Sigmoid colon (tissue), 7 donors: ENCODE measurements around the gene RHBDF2. TPM values are rescaled to one million over a fixed set of nuclear protein-coding genes. Genes with fewer than 3 reads are reported as not detected.

Experiments
- DNase-seq: peaks from one replicate; pipeline ENCODE4 v3.0.0-alpha.2; 2019
- H3K27ac ChIP-seq, 4 donors: fragments of 200-600 bp; sonication (generic); one replicate each; pipeline ENCODE4 v1.5.1; 2016 to 2019; ENCODE audit warnings: mild to moderate bottlenecking in 1 of 4
- H3K27me3 ChIP-seq, 3 donors: fragments of 200-600 bp; sonication (generic); one replicate each; pipeline ENCODE4 v1.5.1; 2019; ENCODE audit warnings: mild to moderate bottlenecking in 1 of 3
- H3K36me3 ChIP-seq, 4 donors: fragments of 200-600 bp; sonication (generic); one replicate each; pipeline ENCODE4 v1.5.1; 2016 to 2019
- H3K4me1 ChIP-seq, 4 donors: fragments of 200-600 bp; sonication (generic); one replicate each; pipeline ENCODE4 v1.5.1; 2017 to 2019
- H3K4me3 ChIP-seq, 4 donors: fragments of 200-600 bp; sonication (generic); one replicate each; pipeline ENCODE4 v1.5.1; 2017 to 2019; ENCODE audit warnings: mild to moderate bottlenecking in 2 of 4, moderate library complexity in 1 of 4
- H3K9me3 ChIP-seq, 4 donors: fragments of 200-600 bp in 3 of 4; sonication (generic) in 3 of 4; one replicate each; pipeline versions ENCODE4 v1.5.1 to v1.6.1; 2013 to 2019
- CTCF ChIP-seq, 4 experiments: fragments of 450-650 bp in 3 of 4; fragments of 200-600 bp in 1 of 4; IDR thresholded peaks; one replicate each; pipeline ENCODE4 v1.5.1; 2016 to 2019; ENCODE audit warnings: antibody characterized with exemption in 4 of 4, mild to moderate bottlenecking in 3 of 4, moderate library complexity in 2 of 4
- EP300 ChIP-seq, 4 donors: sonication (generic); formaldehyde crosslinking; IDR thresholded peaks; one replicate each; pipeline ENCODE4 v1.6.1; 2017; ENCODE audit warnings: antibody characterized with exemption in 4 of 4
- POLR2A ChIP-seq, 2 donors: fragments of 450-650 bp; IDR thresholded peaks; one replicate each; pipeline ENCODE4 v1.6.1; 2016; ENCODE audit warnings: antibody characterized with exemption in 2 of 2, mild to moderate bottlenecking in 2 of 2, moderate library complexity in 2 of 2
- POLR2AphosphoS5 ChIP-seq, 4 donors: sonication (generic); formaldehyde crosslinking; IDR thresholded peaks; one replicate each; pipeline ENCODE4 v1.6.1; 2017; ENCODE audit warnings: antibody characterized with exemption in 4 of 4
- WGBS, 2 donors: extraction: QIAGEN DNeasy Blood & Tissue Kit; methylation state at CpG; one replicate each; pipeline ENCODE4 v1.1.7; 2013; 5-methylcytosine and 5-hydroxymethylcytosine counted together
- intact Hi-C: fragments of 100-400 bp; cut with DNase I; formaldehyde crosslinking; loops from one replicate; pipeline ENCODE4 v1.15.1; 2023
- polyA plus RNA-seq, 3 donors: library from polyadenylated mRNA; stranded (reverse); fragments of 200-250 nt; gene quantifications; one replicate each; pipeline ENCODE4 v1.2.3, GENCODE V29; 2013
- total RNA-seq, 4 donors: library from RNA; depleted of rRNA; stranded (reverse); fragments of >200 nt; gene quantifications; one replicate each; pipeline ENCODE4 v1.1.0, GENCODE V29; 2016
- donor health status: healthy with polysubstance abuse.
- donor health status: Bipolar disorder and iron deficiency.
- donor health status: healthy.

The RHBDF2 gene
- total and polyA plus RNA-seq, 7 donors: 1.2 to 35.7 (median 11.1) TPM

- Histone ChIP-seq H3K27me3 (no peaks in the 10 kb centered on the region), H3K36me3 (no peaks in the 10 kb centered on the region), H3K4me1 (peaks cover 0 to 39% (median 32%) of the 10 kb centered on the region in 4 donors), H3K9me3 (no peaks in the 10 kb centered on the region), H3K4me3 (peak overlapping the region; percentile 4 to 61 (median 52)), H3K27ac (peak overlapping the region; percentile 73 to 78 (median 76))
- no peak for TF ChIP-seq POLR2AphosphoS5 (IDR thresholded peaks at IDR 0.05)
- no peak for TF ChIP-seq CTCF (IDR thresholded peaks at IDR 0.05)
- no peak for TF ChIP-seq POLR2A (IDR thresholded peaks at IDR 0.05)
- TF ChIP-seq EP300 (IDR thresholded peaks at IDR 0.05): no peak
- DNase-seq: no peak
- intact Hi-C loops: no loop called here
- WGBS, 2 donors: 1 to 14% methylated on average over 10 of the region's 10 CpGs
These were observed 541 bp downstream of the RHBDF2 start for GRCh38 chr17:76500747-76501017.

- Histone ChIP-seq H3K4me3 (peak overlapping the region; percentile 4 to 61 (median 52)), H3K4me1 (peaks cover 0 to 39% (median 32%) of the 10 kb centered on the region in 4 donors), H3K9me3 (no peaks in the 10 kb centered on the region), H3K36me3 (no peaks in the 10 kb centered on the region), H3K27ac (peak overlapping the region; percentile 73 to 78 (median 76)), H3K27me3 (no peaks in the 10 kb centered on the region)
- DNase-seq: no peak
- WGBS, 2 donors: 23 to 48% methylated on average over 17 of the region's 17 CpGs
- TF ChIP-seq CTCF (IDR thresholded peaks at IDR 0.05) (no peak), POLR2AphosphoS5 (IDR thresholded peaks at IDR 0.05) (peak in 1 of 4 donors; percentile 11)
- intact Hi-C loops: no loop called here
These were observed 1.0 kb downstream of the RHBDF2 start for GRCh38 chr17:76500074-76500746.

GRCh38 chr17:76499267-76499667, 2.0 kb downstream of the RHBDF2 start:
- no peaks in the 10 kb centered on the region for H3K27me3 ChIP-seq

GRCh38 chr17:76498876-76499251, 2.4 kb downstream of the RHBDF2 start:
- intact Hi-C loops: no loop called here
- Histone ChIP-seq H3K4me1 (peaks cover 0 to 39% (median 32%) of the 10 kb centered on the region in 4 donors), H3K9me3 (no peaks in the 10 kb centered on the region), H3K27ac (peak overlapping the region; percentile 73 to 78 (median 76)), H3K27me3 (no peaks in the 10 kb centered on the region), H3K36me3 (no peaks in the 10 kb centered on the region), H3K4me3 (peak overlapping the region in 1 of 4 donors; percentile 61)
- 37 to 55% methylated on average over 4 of the region's 4 CpGs for WGBS, 2 donors
- no peak for DNase-seq
- TF ChIP-seq POLR2AphosphoS5 (IDR thresholded peaks at IDR 0.05) (no peak), POLR2A (IDR thresholded peaks at IDR 0.05) (no peak), EP300 (IDR thresholded peaks at IDR 0.05) (no peak), CTCF (IDR thresholded peaks at IDR 0.05) (no peak)

More at GRCh38 chr17:76499267-76499667, 2.0 kb downstream of the RHBDF2 start:
- Histone ChIP-seq H3K4me1 (peaks cover 0 to 39% (median 32%) of the 10 kb centered on the region in 4 donors), H3K4me3 (peak overlapping the region in 2 of 4 donors; percentile 58 to 61), H3K27ac (peak overlapping the region; percentile 73 to 78 (median 76)), H3K9me3 (no peaks in the 10 kb centered on the region), H3K36me3 (no peaks in the 10 kb centered on the region)
- no peak for DNase-seq
- TF ChIP-seq EP300 (IDR thresholded peaks at IDR 0.05): no peak
- TF ChIP-seq CTCF (IDR thresholded peaks at IDR 0.05): no peak
- no peak for TF ChIP-seq POLR2AphosphoS5 (IDR thresholded peaks at IDR 0.05)
- TF ChIP-seq POLR2A (IDR thresholded peaks at IDR 0.05): no peak
- intact Hi-C loops: no loop called here
- WGBS, 2 donors: 68 to 69% methylated on average over 5 of the region's 5 CpGs
